ENCODE data around the gene UNC93B1.
A peak's percentile ranks its signal among the peaks of the same experiment; 100 is the strongest.

The UNC93B1 gene

GRCh38 chr11:68003846-68004550, at the start of gene UNC93B1:
UNC93B1 (minus strand) TSS chr11:68004097; CDS start chr11:68004043, 54 bp downstream.
- DNase-seq: peak; percentile 68

- no peak for DNase-seq
Measured at GRCh38 chr11:68053117-68053516, 49.2 kb upstream of the UNC93B1 start.

- no peak for DNase-seq
Measured at GRCh38 chr11:68052137-68052873, 48.4 kb upstream of the UNC93B1 start.

GRCh38 chr11:68051191-68052136, 47.6 kb upstream of the UNC93B1 start:
- DNase-seq: no peak

- no peak for DNase-seq
Measured at GRCh38 chr11:68050371-68050841, 46.5 kb upstream of the UNC93B1 start.

GRCh38 chr11:68049509-68050370, 45.8 kb upstream of the UNC93B1 start:
- no peak for DNase-seq

GRCh38 chr11:68048681-68049508, 45.0 kb upstream of the UNC93B1 start:
- DNase-seq: no peak

GRCh38 chr11:68047437-68048290, 43.8 kb upstream of the UNC93B1 start:
- no peak for DNase-seq

- no peak for DNase-seq
Measured at GRCh38 chr11:68044898-68045351, 41.0 kb upstream of the UNC93B1 start.

GRCh38 chr11:68044145-68044813, 40.4 kb upstream of the UNC93B1 start:
- DNase-seq: no peak

- DNase-seq: no peak
Measured at GRCh38 chr11:68043349-68044144, 39.6 kb upstream of the UNC93B1 start.

GRCh38 chr11:68043029-68043348, 39.1 kb upstream of the UNC93B1 start:
- DNase-seq: no peak

GRCh38 chr11:68042219-68043028, 38.5 kb upstream of the UNC93B1 start:
- DNase-seq: no peak

GRCh38 chr11:68041617-68042218, 37.8 kb upstream of the UNC93B1 start:
- no peak for DNase-seq

- DNase-seq: no peak
Measured at GRCh38 chr11:68040957-68041591, 37.2 kb upstream of the UNC93B1 start.

- peak; percentile 19 for DNase-seq
Measured at GRCh38 chr11:68040101-68040956, 36.4 kb upstream of the UNC93B1 start.
